GM23338 (cell line): ENCODE data around the gene RET. TPM values are rescaled to one million over a fixed set of nuclear protein-coding genes. Genes with fewer than 3 reads are reported as not detected.

Experiments
- ATAC-seq: fragments of 200-7000 bp; cut with Tn5 transposase; 3 replicates; pipeline ENCODE4 v1.9.1; 2020
- DNase-seq: peaks from one replicate; pipeline ENCODE4 v3.0.0-alpha.2; 2015; ENCODE audit warnings: low spot score
- H2AFZ ChIP-seq: fragments of 200-600 bp; sonication (generic); 2 replicates; pipeline ENCODE4 v1.8.0; 2016; ENCODE audit warnings: antibody characterized with exemption, mild to moderate bottlenecking, moderate library complexity
- H3F3A ChIP-seq: fragments of 200-600 bp; sonication (generic); replicated peaks from 2 replicates; pipeline ENCODE4 v1.8.0; 2017; ENCODE audit warnings: antibody characterized with exemption, mixed run types, low read depth
- H3K27ac ChIP-seq: fragments of 200-600 bp; sonication (generic); 2 replicates; pipeline ENCODE4 v1.6.1; 2016; ENCODE audit warnings: low read depth
- H3K27me3 ChIP-seq: fragments of 200-600 bp; sonication (generic); 2 replicates; pipeline ENCODE4 v1.8.0; 2016; ENCODE audit warnings: mild to moderate bottlenecking, mixed run types, moderate library complexity; ENCODE audit not compliant: insufficient read depth
- H3K36me3 ChIP-seq: fragments of 200-600 bp; sonication (generic); 2 replicates; pipeline ENCODE4 v1.8.0; 2016; ENCODE audit warnings: mild to moderate bottlenecking; ENCODE audit not compliant: insufficient read depth
- H3K4me1 ChIP-seq: fragments of 200-600 bp; sonication (generic); 2 replicates; pipeline ENCODE4 v1.8.0; 2016; ENCODE audit warnings: mild to moderate bottlenecking, moderate library complexity; ENCODE audit not compliant: insufficient read depth
- H3K4me2 ChIP-seq: fragments of 200-600 bp; sonication (generic); 2 replicates; pipeline ENCODE4 v1.7.1; 2017; ENCODE audit warnings: mixed run types
- H3K4me3 ChIP-seq: fragments of 200-600 bp; sonication (generic); 2 replicates; pipeline ENCODE4 v1.6.1; 2016; ENCODE audit warnings: mixed run types
- H3K79me2 ChIP-seq: fragments of 200-600 bp; sonication (generic); replicated peaks from 2 replicates; pipeline ENCODE4 v1.8.0; 2017; ENCODE audit warnings: mild to moderate bottlenecking; ENCODE audit not compliant: insufficient read depth
- H3K9me2 ChIP-seq: fragments of 200-600 bp; sonication (generic); 2 replicates; pipeline ENCODE4 v1.8.0; 2017; ENCODE audit not compliant: insufficient read depth
- H4K20me1 ChIP-seq: fragments of 200-600 bp; sonication (generic); replicated peaks from 2 replicates; pipeline ENCODE4 v1.8.0; 2017; ENCODE audit warnings: mild to moderate bottlenecking; ENCODE audit not compliant: insufficient read depth
- H3K27ac Mint-ChIP-seq: 2 replicates; pipeline ENCODE4 v1.8.0; 2020; ENCODE audit warnings: inconsistent platforms, mild to moderate bottlenecking, moderate library complexity, mixed read lengths
- H3K27me3 Mint-ChIP-seq: 3 replicates; pipeline ENCODE4 v1.8.0; 2022; ENCODE audit warnings: low read depth, mild to moderate bottlenecking, moderate library complexity, mixed read lengths, inconsistent platforms; ENCODE audit not compliant: insufficient read depth, poor library complexity
- H3K36me3 Mint-ChIP-seq: 3 replicates; pipeline ENCODE4 v1.8.0; 2021; ENCODE audit warnings: low read depth, mild to moderate bottlenecking, inconsistent platforms, moderate library complexity, mixed read lengths
- H3K4me1 Mint-ChIP-seq: 3 replicates; pipeline ENCODE4 v1.8.0; 2020; ENCODE audit warnings: mild to moderate bottlenecking, inconsistent platforms, mixed read lengths
- H3K4me3 Mint-ChIP-seq: 3 replicates; pipeline ENCODE4 v1.8.0; 2021; ENCODE audit warnings: moderate library complexity, mild to moderate bottlenecking, inconsistent platforms, mixed read lengths
- H3K9me3 Mint-ChIP-seq: 3 replicates; pipeline ENCODE4 v1.8.0; 2020; ENCODE audit warnings: moderate library complexity, mild to moderate bottlenecking, inconsistent platforms, mixed read lengths
- CREB1 ChIP-seq: fragments of 250-450 bp; sonication (Bioruptor Pico); IDR thresholded peaks from 2 replicates; pipeline ENCODE4 v1.5.0; 2020; ENCODE audit warnings: low read depth, mild to moderate bottlenecking, moderate library complexity
- EZH2 ChIP-seq: fragments of 200-600 bp; sonication (generic); IDR thresholded peaks from one replicate; pipeline ENCODE4 v1.8.0; 2017; ENCODE audit warnings: antibody characterized with exemption, mild to moderate bottlenecking, low read depth; ENCODE audit not compliant: unreplicated experiment
- EZH2phosphoT487 ChIP-seq: fragments of 200-600 bp; sonication (generic); IDR thresholded peaks from one replicate; pipeline ENCODE4 v1.8.1; 2018; ENCODE audit warnings: antibody characterized with exemption; ENCODE audit not compliant: unreplicated experiment
- JUNB ChIP-seq: IDR thresholded peaks from one replicate; pipeline ENCODE4 v1.6.1; 2016; ENCODE audit warnings: antibody characterized with exemption; ENCODE audit not compliant: unreplicated experiment
- NANOG ChIP-seq: IDR thresholded peaks from 2 replicates; pipeline ENCODE4 v1.6.1; 2016; ENCODE audit warnings: antibody characterized with exemption, borderline replicate concordance
- POLR2AphosphoS5 ChIP-seq: IDR thresholded peaks from 2 replicates; pipeline ENCODE4 v1.6.1; 2016; ENCODE audit warnings: antibody characterized with exemption, low read depth
- STAT1 ChIP-seq: IDR thresholded peaks from one replicate; pipeline ENCODE4 v1.6.1; 2016; ENCODE audit warnings: antibody characterized with exemption; ENCODE audit not compliant: unreplicated experiment
- ZNF114 ChIP-seq: fragments of 250-450 bp; sonication (Bioruptor Pico); IDR thresholded peaks from 2 replicates; pipeline ENCODE4 v1.5.0; 2020; ENCODE audit warnings: mild to moderate bottlenecking, moderate library complexity
- ZNF331 ChIP-seq: fragments of 250-450 bp; sonication (Bioruptor Pico); IDR thresholded peaks from 2 replicates; pipeline ENCODE4 v1.5.0; 2020; ENCODE audit warnings: low read depth, mild to moderate bottlenecking, moderate library complexity
- polyA plus RNA-seq: library from polyadenylated mRNA; unstranded; fragments of >200 nt; fragmentation: Nextera tagmentation; extraction: Ambion mirVana; gene quantifications from 2 replicates; pipeline ENCODE4 v1.2.1, GENCODE V29; 2016
- total RNA-seq: library from RNA; depleted of rRNA; stranded (reverse); fragments of >200 nt; shearing (Covaris generic); gene quantifications from 2 replicates; pipeline ENCODE4 v1.2.3, GENCODE V29; 2014
- TF ChIP-seq, protein P1 (sequence below): IDR thresholded peaks from 2 replicates; pipeline ENCODE4 v1.6.1; 2016; ENCODE audit warnings: antibody characterized with exemption
- TF ChIP-seq, protein P2 (sequence below): fragments of 250-450 bp; sonication (Bioruptor Pico); IDR thresholded peaks from 2 replicates; pipeline ENCODE4 v1.5.0; 2020; ENCODE audit warnings: mild to moderate bottlenecking, moderate library complexity
- TF ChIP-seq, protein P3 (sequence below), 2 experiments: fragments of 200-600 bp in 1 of 2; sonication (generic) in 1 of 2; conservative IDR thresholded peaks; 2 replicates each; pipeline versions ENCODE4 v1.5.1 to v1.6.1; 2016 to 2017; ENCODE audit warnings: antibody characterized with exemption in 2 of 2, low read depth in 2 of 2, mild to moderate bottlenecking in 2 of 2, moderate library complexity in 1 of 2
- TF ChIP-seq, protein P4 (sequence below): IDR thresholded peaks from one replicate; pipeline ENCODE4 v1.6.1; 2018; ENCODE audit warnings: antibody characterized with exemption; ENCODE audit not compliant: unreplicated experiment

The RET gene
- total and polyA plus RNA-seq, 2 experiments from 2014 or later, result 5.5 to 9.8 TPM

DNA sequence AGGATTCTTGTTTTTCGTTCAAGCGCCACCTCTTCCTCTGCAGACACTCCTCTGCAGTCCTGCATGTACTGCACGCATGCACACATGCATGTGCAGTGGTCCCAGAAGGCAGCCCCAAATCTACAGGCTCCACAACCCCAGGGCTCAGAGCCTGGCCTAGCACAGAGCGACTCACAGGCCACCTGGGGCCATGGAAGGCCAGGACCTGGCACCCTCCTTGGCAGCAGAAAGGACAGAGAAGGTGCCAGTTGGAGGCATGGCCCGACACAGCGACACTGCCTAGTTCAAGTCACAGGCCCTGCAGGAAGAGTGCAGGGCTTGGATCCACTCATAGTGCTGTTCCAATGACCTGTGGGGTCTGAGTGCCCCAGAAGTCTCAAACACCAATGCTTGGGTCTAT is 48.7 kb upstream of the RET start:
- Histone ChIP-seq H3K4me1 (peaks cover 20% of the 10 kb centered on the region), H3K9me2 (peaks cover 5% of the 10 kb centered on the region), H3K36me3 (no peaks in the 10 kb centered on the region; the same call in 1 of the 2 replicates), H3K4me3 (no peak overlapping the region), H2AFZ (no peak overlapping the region), H4K20me1 (no peaks in the 10 kb centered on the region), H3K27me3 (peaks cover 32% of the 10 kb centered on the region), H3K27ac (no peak overlapping the region), H3K4me2 (no peak overlapping the region), H3K79me2 (no peaks in the 10 kb centered on the region), H3F3A (no peaks in the 10 kb centered on the region)
- Mint-ChIP-seq H3K36me3 (peaks cover 5% of the 10 kb centered on the region), H3K4me1 (peaks cover 25% of the 10 kb centered on the region), H3K27me3 (peaks cover 35% of the 10 kb centered on the region), H3K27ac (no peak overlapping the region), H3K9me3 (peaks cover 27% of the 10 kb centered on the region), H3K4me3 (no peak overlapping the region)
- ATAC-seq (no peak), DNase-seq (no peak)
- TF ChIP-seq NANOG, result no peak
- TF ChIP-seq, protein P1, sequence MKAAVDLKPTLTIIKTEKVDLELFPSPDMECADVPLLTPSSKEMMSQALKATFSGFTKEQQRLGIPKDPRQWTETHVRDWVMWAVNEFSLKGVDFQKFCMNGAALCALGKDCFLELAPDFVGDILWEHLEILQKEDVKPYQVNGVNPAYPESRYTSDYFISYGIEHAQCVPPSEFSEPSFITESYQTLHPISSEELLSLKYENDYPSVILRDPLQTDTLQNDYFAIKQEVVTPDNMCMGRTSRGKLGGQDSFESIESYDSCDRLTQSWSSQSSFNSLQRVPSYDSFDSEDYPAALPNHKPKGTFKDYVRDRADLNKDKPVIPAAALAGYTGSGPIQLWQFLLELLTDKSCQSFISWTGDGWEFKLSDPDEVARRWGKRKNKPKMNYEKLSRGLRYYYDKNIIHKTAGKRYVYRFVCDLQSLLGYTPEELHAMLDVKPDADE, result no peak
- no peak for TF ChIP-seq CREB1 (CRISPR knock-in tag)
- no peak for TF ChIP-seq ZNF114 (CRISPR knock-in tag)
- TF ChIP-seq JUNB, result no peak
- TF ChIP-seq EZH2phosphoT487, result no peak
- TF ChIP-seq POLR2AphosphoS5, result no peak
- TF ChIP-seq ZNF331 (CRISPR knock-in tag), result no peak
- TF ChIP-seq, protein P2, sequence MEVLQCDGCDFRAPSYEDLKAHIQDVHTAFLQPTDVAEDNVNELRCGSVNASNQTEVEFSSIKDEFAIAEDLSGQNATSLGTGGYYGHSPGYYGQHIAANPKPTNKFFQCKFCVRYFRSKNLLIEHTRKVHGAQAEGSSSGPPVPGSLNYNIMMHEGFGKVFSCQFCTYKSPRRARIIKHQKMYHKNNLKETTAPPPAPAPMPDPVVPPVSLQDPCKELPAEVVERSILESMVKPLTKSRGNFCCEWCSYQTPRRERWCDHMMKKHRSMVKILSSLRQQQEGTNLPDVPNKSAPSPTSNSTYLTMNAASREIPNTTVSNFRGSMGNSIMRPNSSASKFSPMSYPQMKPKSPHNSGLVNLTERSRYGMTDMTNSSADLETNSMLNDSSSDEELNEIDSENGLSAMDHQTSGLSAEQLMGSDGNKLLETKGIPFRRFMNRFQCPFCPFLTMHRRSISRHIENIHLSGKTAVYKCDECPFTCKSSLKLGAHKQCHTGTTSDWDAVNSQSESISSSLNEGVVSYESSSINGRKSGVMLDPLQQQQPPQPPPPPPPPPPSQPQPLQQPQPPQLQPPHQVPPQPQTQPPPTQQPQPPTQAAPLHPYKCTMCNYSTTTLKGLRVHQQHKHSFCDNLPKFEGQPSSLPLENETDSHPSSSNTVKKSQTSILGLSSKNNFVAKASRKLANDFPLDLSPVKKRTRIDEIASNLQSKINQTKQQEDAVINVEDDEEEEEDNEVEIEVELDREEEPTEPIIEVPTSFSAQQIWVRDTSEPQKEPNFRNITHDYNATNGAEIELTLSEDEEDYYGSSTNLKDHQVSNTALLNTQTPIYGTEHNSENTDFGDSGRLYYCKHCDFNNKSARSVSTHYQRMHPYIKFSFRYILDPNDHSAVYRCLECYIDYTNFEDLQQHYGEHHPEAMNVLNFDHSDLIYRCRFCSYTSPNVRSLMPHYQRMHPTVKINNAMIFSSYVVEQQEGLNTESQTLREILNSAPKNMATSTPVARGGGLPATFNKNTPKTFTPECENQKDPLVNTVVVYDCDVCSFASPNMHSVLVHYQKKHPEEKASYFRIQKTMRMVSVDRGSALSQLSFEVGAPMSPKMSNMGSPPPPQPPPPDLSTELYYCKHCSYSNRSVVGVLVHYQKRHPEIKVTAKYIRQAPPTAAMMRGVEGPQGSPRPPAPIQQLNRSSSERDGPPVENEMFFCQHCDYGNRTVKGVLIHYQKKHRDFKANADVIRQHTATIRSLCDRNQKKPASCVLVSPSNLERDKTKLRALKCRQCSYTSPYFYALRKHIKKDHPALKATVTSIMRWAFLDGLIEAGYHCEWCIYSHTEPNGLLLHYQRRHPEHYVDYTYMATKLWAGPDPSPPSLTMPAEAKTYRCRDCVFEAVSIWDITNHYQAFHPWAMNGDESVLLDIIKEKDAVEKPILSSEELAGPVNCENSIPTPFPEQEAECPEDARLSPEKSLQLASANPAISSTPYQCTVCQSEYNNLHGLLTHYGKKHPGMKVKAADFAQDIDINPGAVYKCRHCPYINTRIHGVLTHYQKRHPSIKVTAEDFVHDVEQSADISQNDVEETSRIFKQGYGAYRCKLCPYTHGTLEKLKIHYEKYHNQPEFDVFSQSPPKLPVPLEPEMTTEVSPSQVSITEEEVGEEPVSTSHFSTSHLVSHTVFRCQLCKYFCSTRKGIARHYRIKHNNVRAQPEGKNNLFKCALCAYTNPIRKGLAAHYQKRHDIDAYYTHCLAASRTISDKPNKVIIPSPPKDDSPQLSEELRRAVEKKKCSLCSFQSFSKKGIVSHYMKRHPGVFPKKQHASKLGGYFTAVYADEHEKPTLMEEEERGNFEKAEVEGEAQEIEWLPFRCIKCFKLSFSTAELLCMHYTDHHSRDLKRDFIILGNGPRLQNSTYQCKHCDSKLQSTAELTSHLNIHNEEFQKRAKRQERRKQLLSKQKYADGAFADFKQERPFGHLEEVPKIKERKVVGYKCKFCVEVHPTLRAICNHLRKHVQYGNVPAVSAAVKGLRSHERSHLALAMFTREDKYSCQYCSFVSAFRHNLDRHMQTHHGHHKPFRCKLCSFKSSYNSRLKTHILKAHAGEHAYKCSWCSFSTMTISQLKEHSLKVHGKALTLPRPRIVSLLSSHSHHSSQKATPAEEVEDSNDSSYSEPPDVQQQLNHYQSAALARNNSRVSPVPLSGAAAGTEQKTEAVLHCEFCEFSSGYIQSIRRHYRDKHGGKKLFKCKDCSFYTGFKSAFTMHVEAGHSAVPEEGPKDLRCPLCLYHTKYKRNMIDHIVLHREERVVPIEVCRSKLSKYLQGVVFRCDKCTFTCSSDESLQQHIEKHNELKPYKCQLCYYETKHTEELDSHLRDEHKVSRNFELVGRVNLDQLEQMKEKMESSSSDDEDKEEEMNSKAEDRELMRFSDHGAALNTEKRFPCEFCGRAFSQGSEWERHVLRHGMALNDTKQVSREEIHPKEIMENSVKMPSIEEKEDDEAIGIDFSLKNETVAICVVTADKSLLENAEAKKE (CRISPR knock-in tag), result no peak
- TF ChIP-seq, protein P3, sequence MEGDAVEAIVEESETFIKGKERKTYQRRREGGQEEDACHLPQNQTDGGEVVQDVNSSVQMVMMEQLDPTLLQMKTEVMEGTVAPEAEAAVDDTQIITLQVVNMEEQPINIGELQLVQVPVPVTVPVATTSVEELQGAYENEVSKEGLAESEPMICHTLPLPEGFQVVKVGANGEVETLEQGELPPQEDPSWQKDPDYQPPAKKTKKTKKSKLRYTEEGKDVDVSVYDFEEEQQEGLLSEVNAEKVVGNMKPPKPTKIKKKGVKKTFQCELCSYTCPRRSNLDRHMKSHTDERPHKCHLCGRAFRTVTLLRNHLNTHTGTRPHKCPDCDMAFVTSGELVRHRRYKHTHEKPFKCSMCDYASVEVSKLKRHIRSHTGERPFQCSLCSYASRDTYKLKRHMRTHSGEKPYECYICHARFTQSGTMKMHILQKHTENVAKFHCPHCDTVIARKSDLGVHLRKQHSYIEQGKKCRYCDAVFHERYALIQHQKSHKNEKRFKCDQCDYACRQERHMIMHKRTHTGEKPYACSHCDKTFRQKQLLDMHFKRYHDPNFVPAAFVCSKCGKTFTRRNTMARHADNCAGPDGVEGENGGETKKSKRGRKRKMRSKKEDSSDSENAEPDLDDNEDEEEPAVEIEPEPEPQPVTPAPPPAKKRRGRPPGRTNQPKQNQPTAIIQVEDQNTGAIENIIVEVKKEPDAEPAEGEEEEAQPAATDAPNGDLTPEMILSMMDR (conservative IDR thresholded peaks at IDR 0.05; ENCODE audit: low read depth in 2 of 2), result no peak
- TF ChIP-seq, protein P4, sequence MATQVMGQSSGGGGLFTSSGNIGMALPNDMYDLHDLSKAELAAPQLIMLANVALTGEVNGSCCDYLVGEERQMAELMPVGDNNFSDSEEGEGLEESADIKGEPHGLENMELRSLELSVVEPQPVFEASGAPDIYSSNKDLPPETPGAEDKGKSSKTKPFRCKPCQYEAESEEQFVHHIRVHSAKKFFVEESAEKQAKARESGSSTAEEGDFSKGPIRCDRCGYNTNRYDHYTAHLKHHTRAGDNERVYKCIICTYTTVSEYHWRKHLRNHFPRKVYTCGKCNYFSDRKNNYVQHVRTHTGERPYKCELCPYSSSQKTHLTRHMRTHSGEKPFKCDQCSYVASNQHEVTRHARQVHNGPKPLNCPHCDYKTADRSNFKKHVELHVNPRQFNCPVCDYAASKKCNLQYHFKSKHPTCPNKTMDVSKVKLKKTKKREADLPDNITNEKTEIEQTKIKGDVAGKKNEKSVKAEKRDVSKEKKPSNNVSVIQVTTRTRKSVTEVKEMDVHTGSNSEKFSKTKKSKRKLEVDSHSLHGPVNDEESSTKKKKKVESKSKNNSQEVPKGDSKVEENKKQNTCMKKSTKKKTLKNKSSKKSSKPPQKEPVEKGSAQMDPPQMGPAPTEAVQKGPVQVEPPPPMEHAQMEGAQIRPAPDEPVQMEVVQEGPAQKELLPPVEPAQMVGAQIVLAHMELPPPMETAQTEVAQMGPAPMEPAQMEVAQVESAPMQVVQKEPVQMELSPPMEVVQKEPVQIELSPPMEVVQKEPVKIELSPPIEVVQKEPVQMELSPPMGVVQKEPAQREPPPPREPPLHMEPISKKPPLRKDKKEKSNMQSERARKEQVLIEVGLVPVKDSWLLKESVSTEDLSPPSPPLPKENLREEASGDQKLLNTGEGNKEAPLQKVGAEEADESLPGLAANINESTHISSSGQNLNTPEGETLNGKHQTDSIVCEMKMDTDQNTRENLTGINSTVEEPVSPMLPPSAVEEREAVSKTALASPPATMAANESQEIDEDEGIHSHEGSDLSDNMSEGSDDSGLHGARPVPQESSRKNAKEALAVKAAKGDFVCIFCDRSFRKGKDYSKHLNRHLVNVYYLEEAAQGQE, result no peak
- TF ChIP-seq EZH2, result no peak
- TF ChIP-seq STAT1, result no peak
